ENCODE data around the gene SLC39A11.

- TF ChIP-seq, protein P1, sequence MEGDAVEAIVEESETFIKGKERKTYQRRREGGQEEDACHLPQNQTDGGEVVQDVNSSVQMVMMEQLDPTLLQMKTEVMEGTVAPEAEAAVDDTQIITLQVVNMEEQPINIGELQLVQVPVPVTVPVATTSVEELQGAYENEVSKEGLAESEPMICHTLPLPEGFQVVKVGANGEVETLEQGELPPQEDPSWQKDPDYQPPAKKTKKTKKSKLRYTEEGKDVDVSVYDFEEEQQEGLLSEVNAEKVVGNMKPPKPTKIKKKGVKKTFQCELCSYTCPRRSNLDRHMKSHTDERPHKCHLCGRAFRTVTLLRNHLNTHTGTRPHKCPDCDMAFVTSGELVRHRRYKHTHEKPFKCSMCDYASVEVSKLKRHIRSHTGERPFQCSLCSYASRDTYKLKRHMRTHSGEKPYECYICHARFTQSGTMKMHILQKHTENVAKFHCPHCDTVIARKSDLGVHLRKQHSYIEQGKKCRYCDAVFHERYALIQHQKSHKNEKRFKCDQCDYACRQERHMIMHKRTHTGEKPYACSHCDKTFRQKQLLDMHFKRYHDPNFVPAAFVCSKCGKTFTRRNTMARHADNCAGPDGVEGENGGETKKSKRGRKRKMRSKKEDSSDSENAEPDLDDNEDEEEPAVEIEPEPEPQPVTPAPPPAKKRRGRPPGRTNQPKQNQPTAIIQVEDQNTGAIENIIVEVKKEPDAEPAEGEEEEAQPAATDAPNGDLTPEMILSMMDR (IDR thresholded peaks at IDR 0.05) = no peak
- TF ChIP-seq EZH2 (IDR thresholded peaks at IDR 0.05) = no peak
Measured at GRCh38 chr17:73096211-73096610, 3.7 kb upstream of the SLC39A11 start.
